ENCODE data around the gene TRIM54.
A peak's percentile ranks its signal among the peaks of the same experiment; 100 is the strongest.
"Not testable (repeated sequence)": the region's sequence is repeated elsewhere in the genome, so short reads cannot be mapped to it uniquely, and the experiment has no call there.

The TRIM54 gene

DNA sequence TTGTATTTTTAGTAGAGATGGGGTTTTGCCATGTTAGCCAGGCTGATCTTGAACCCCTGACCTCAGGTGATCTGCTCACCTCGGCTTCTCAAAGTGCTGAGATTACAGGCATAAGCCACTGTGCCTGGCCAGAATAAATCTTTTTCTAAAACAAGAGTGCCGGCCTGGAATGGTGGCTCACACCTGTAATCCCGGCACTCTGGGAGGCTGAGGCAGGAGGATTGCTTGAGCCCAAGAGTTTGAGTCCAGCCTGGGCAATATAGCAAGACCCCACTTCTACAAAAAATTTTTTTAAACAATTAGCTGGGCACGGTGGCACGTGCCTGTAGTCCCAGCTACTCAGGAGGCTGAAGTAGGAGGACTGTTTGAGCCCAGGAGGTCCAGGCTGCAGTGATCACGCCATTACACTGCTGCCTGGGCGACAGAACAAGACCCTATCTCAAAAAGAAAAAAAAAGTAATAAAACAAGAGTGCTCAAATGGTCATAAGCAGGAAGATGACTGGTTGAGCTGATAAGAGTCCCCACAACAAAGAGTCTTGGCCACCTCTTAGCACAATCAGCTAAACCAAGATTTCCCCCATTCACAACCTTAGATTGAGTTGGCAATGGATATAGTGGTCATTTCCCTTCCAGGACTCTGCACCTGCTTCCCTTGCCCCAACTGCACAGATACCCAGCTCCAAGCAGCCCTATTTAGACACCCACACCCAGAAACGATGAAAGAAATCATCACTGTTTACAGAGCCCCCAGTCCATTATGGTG, 31.8 kb downstream of the TRIM54 start:
- DNase-seq (ENCODE audit: low read depth) = no peak

- no peak for DNase-seq (ENCODE audit: low read depth)
Measured at GRCh38 chr2:27314709-27315108, 32.5 kb downstream of the TRIM54 start.

DNA sequence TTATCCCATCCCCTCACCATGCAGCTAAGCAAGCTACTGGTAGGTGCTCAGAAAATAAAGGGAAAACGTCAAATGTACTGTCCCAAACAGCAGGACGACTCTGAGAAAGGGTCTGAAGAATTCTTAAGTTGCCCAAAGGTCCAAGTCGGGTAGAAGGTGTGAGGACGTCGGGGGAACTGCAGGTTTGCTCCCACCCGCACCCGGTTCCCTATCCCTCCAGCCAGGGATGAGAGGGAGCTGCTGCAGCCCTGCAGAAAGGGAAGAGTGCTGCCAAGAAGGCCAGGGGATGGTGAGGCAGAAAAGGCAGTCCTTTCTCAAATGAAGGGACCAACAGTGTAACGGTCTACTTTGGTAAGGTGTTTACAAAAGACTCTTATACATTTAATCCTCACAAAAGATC, 32.9 kb downstream of the TRIM54 start:
- DNase-seq (ENCODE audit: low read depth) = no peak

DNA sequence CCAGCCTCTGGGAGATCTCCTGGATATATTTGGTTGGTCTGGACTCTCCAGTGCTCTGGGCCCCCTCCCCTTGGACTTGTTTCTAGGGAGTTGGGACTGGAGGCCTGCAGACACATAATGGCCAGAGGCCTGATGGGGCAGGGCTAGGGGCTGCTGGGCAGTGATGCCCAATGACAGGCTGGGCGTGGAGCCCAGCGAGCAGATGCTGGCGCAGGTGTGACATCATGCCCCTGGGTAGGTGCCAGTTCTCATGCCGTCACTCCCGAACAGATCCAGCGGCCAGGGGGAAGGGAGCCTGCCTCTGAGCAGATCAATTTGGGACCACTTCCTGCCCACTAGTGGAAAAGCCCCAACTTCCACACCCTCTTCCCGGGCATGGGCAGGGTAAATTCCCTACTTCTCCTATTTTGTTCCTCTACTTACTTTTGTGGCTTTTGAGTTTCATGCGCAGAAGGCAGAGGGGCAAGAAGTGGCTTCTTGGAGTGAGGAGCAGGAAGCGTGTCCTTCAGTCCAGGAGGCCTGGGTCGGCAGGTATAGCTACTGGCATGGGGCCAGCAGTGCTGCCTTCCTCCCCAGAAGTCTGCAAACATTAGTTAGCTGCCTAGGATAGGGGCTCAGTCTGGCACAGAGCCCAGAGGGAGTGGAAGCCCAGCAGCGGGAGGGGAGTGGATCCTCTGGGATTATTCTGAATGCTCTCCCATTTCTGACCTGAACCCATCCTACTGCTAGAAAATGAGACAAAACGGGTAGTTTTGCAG, 34.6 kb downstream of the TRIM54 start:
- DNase-seq (ENCODE audit: low read depth) = no peak

GRCh38 chr2:27319839-27320238, 37.6 kb downstream of the TRIM54 start:
- DNase-seq (ENCODE audit: low read depth) = not testable (repeated sequence)

GRCh38 chr2:27320958-27321543, 38.8 kb downstream of the TRIM54 start:
- no peak for DNase-seq (ENCODE audit: low read depth)

GRCh38 chr2:27322301-27322765, 40.1 kb downstream of the TRIM54 start:
- DNase-seq (ENCODE audit: low read depth) = no peak

DNA sequence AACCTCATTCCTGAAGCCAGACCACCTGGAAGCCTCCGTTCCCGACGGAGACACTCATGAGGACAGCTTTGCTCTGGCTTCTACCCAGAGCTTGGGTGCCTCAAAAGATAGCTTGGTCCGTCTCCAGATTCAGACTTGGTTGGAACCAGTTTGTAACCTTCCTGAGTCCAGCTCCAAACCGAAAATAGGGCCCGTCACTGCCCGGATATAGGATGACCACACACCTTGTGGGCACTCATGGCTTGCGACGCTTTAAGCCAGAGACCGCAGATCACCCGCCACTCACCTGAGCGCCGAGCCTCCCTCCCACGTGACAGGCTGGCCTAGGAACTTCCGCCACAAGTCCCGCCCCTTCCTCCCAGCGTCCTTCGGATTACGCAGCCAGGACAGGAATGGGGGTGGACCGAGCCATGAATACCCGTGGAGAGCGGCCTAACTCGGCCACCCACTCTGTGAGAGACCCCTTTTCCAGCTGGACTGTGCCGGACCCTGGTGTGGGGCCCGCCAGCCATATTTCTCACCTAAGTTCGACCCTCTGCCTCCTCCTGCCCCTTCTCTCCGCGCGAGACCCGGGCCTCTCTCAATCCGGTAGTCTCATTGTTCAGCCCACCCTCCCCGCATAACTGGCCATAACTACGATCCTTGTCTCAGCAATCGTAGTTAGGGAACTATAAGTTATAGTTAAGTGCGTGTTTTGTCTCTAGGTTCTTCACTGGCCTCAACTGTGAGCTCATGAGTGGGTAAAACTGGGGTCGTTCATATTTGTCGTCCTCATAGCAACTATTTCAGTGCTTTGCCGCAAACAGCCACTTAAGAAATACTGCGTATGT, 40.8 kb downstream of the TRIM54 start, which contains the start of gene MPV17:
TSS of gene MPV17 (minus strand) at position 332 of the 830 bp plus-strand sequence. CDS start 580 bp downstream, outside the sequence.
- peak; percentile 73 for DNase-seq (ENCODE audit: low read depth)

- DNase-seq (ENCODE audit: low read depth) = no peak
Measured at GRCh38 chr2:27323596-27324285, 41.5 kb downstream of the TRIM54 start.

DNA sequence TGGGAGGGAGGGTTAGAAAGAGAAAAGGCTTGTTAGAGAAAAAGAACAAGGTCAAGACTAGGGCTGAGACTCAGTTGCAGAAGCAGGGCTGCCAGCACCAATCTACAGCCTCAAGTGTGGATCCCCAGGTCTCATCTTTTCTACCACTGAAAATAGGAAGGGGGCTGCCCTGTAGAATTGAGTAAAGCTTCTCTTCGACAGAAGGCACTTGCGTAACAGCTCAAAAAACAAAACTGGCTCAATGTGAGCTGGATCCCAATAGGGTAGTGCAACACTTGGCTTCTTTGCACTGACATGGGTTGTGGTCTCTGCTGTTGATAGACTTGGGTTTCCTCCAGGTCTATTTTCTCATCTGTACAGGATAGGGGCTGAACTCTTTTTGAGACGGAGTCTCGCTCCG, 42.5 kb downstream of the TRIM54 start:
- no peak for DNase-seq (ENCODE audit: low read depth)

DNA sequence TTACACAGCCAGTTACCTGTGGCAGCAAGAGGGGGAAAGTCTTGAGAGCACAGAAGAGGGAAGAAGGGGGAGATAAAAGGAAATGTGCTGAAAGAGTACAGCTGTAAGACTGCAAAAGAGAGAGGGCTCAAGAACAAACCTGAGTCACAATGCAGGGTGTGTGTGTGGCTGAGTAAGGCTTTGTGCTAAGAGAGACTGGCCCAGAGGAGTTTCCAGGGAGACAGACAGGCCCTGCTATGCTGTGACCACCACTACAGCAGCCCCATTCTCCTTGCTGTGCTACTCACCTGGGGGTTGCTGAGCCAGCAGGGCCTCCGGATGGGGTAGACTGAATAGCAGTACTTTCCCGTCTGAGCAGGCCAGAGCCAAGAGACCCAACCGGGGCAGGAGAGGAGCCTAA, 53.1 kb downstream of the TRIM54 start:
- DNase-seq (ENCODE audit: low read depth) = no peak

- DNase-seq (ENCODE audit: low read depth) = no peak
Measured at GRCh38 chr2:27336173-27336572, 53.9 kb downstream of the TRIM54 start.

GRCh38 chr2:27347641-27348040, 65.4 kb downstream of the TRIM54 start:
- DNase-seq (ENCODE audit: low read depth) = no peak

- no peak for DNase-seq (ENCODE audit: low read depth)
Measured at GRCh38 chr2:27350106-27350693, 68.0 kb downstream of the TRIM54 start.

DNA sequence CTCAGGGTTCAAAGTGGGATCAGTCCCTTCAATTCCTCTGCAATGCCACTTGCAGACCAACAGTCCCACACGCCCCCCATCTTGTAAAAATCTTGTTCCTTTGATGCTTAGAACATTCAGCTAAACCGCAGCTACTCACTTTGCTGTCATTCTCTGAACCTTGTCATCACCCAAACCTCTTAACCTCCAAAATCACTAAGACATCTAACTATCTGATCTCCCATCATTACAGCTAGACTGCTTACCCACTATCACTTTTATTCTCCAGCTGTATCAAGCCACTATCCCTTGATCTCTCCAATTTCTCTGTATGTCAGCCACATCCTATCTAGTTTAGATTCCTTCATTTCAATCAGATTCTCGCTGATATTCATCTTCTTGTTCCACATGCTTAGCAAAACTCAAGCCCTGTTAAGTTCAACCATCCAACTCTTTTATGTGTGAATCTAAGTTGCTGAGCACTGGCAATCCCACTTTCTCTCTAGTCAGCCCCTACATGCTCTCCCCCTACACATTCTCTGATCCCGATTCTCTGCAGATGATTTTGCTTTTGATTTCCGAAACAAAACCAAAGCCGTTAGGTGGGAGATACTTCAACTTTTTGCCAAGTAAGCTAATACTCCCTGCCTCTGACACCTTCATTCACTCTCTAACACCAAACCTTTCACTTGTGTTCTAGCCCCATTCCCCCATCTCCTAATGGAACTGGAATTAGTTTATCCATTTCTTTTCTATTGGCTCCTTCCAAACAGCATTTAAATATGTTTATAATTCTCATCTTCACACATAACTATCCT, 69.8 kb downstream of the TRIM54 start:
- no peak for DNase-seq (ENCODE audit: low read depth)

DNA sequence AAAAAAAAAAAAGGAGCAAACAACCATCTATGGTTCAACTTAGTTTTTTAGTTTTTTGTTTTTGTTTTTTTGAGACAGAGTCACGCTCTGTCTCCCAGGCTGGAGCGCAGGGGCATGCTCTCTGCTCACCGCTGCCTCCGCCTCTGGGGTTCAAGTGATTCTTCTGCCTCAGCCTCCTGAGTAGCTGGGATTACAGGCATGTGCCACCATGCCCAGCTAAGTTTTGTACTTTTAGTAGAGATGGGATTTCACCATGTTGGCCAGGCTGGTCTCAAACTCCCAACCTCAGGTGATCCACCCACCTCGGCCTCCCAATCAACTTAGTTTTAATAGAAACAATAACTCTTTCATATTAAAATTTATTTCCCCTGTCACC, 71.1 kb downstream of the TRIM54 start:
- not testable (repeated sequence) for DNase-seq (ENCODE audit: low read depth)

GRCh38 chr2:27353762-27354596, 71.8 kb downstream of the TRIM54 start:
- no peak for DNase-seq (ENCODE audit: low read depth)

- DNase-seq (ENCODE audit: low read depth) = no peak
Measured at GRCh38 chr2:27354597-27354927, 72.3 kb downstream of the TRIM54 start.

GRCh38 chr2:27356056-27356381, 73.8 kb downstream of the TRIM54 start:
- DNase-seq (ENCODE audit: low read depth) = no peak

Data from stimulated activated CD8-positive, alpha-beta memory T cell treated with anti-CD3 and anti-CD28 coated beads, Interleukin-12 subunit alpha, Interleukin-12 subunit beta, amount 100 ng/mL, for 4 hours (primary cell).